ENCODE measurements around the gene PRDM13.
"Not testable (repeated sequence)": the region's sequence is repeated elsewhere in the genome, so short reads cannot be mapped to it uniquely, and the experiment has no call there.

The PRDM13 gene

GRCh38 chr6:99590728-99591672, 15.6 kb upstream of the PRDM13 start:
- no peak for DNase-seq (ENCODE audit: low read depth)
- no peak for TF ChIP-seq CTCF (conservative IDR thresholded peaks at IDR 0.05; ENCODE audit: low read depth, low read length)
- no peak overlapping the region for H3K4me3 ChIP-seq (ENCODE audit: low read depth, low read length)

DNA sequence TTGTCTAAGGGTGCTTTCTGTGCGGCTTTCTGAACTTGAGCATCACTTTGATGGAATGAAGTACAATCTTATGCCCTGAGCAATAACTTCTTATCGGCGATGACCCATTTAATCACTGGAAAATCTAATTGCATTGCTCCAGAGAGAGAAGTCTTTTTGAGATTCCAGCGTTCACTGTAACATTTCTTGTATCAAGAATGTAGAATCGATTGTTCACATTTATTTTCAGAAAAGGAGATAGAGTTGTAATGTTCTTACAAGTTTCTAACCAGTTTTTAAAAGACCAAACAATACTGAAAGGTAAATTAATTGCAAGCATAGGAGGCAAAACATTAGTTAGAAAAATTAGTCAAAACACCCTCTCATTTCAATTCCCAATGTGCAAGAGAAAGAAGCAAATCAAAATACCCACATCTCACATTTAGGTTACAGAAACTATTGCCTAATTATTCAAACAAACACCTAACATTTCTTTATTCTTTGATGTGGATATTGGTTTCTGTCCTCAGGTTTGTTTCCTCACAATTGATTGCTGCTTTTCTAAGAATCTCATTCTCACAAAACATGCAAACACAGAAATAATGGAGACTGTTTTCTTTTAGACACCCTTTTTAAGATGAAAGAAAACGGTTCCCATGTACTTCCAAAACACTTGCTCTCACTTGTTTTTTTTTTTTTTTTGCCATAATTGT, 14.8 kb upstream of the PRDM13 start:
- no peak for DNase-seq (ENCODE audit: low read depth)
- no peak overlapping the region for H3K4me3 ChIP-seq (ENCODE audit: low read depth, low read length)
- no peak for TF ChIP-seq CTCF (conservative IDR thresholded peaks at IDR 0.05; ENCODE audit: low read depth, low read length)

DNA sequence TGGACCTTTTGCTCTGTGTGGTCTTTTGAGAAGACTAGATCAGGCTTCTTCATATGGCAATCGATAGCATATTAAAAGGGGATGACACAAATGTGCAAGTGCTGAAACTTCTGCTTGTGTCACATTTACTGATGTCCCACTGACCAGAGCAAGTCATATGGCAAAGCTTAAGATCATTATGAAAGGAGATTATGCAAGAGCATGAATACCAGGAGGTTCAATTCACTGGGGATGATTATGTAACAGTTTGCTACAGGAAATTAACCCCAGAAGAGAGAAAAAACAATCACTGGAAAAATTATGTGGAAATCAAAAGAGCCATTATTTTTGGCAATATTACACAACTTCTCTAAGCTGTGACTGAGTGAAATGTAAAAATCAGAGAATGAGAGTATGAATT, 13.7 kb upstream of the PRDM13 start:
- no peak overlapping the region for H3K4me3 ChIP-seq (ENCODE audit: low read depth, low read length)
- no peak for TF ChIP-seq CTCF (conservative IDR thresholded peaks at IDR 0.05; ENCODE audit: low read depth, low read length)
- peak; percentile 20 for DNase-seq (ENCODE audit: low read depth)

GRCh38 chr6:99594696-99595095, 11.9 kb upstream of the PRDM13 start:
- not testable (repeated sequence) for DNase-seq (ENCODE audit: low read depth); H3K4me3 ChIP-seq (ENCODE audit: low read depth, low read length)

DNA sequence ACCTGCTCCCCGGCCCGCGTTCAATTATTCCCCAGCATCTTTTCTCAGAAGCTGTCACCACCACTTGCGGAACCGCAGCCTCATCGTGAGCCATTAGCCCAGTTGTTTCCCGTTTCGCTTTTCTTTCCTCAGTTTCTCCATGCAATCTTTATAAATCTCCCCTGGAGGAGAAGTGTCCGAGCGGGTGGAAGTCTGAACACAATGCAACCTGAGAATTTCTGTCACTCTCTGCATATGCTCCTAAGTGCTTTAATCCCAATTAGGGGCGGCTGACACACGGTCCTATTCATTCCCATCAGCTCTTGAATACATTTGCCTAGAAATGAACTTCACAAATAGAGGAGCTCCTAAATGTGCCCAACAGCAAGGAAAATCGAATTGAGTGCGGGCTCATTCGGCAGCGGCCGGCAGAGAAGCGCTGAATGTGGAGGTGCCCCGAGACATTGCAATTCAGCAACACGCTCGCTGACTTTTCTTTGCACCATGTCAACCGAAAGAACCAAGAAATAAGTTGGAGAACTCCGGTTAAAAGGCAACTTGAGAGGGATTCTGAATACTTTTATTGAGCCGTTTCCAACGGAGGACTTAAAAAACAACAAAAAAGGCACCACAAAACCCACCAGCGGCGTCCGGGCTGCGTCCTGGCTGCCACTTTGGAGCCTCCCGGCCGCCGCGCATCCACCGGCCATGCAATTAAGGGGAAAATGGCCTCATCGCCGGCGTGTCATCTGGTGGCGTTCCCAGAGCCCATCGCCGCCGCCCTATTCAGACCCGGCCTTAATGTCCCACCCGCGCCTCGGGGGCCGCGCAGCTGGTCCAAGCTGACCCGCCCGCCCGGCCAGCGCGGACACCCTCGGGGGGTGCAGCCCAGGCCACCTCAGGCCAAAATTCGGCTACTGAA, 3.9 kb upstream of the PRDM13 start:
- H3K4me3 ChIP-seq (ENCODE audit: low read depth, low read length), result no peak overlapping the region
- no peak for DNase-seq (ENCODE audit: low read depth)
- no peak for TF ChIP-seq CTCF (conservative IDR thresholded peaks at IDR 0.05; ENCODE audit: low read depth, low read length)

DNA sequence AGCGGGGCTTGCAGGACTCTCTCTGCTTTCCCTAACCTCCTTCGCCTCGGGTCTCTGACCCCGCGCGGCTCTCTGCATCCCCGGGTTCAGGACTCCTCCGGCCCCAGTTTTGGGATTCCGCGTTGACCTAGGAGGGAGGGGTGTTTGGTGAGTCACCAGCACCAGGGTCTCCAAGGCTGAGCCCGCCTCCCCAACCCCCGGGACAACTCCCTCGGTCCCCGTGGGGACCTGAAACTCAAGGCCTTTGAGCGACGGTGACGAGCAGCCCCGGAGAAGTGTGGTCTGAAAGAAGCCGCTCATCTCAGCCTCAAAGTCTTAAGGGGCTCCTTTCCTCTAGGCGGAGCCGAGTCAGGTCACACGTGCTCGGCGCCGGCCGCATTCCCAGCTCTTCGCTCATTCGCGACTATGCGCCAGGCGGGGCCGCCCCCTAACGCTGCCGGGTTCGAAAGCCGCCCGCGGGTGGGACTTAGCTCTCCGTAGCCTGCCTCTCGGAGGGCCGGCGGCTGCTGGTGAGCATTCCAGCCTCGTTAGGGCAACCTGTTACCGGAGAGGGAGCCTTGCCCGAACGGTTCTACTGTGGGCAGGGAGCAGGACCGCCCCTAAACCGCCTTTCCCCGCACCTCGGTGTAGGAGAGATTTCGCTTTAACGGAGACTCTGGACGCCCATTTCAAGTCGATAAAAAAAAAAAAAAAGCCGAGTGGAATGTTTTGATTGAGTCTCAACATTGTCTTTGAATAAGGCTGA, 3.0 kb upstream of the PRDM13 start:
- TF ChIP-seq CTCF (conservative IDR thresholded peaks at IDR 0.05; ENCODE audit: low read depth, low read length), result no peak
- H3K4me3 ChIP-seq (ENCODE audit: low read depth, low read length), result peak overlapping the region; percentile 8
- no peak for DNase-seq (ENCODE audit: low read depth)
